WTC11 (cell line): ENCODE results near the gene NSUN2. TPM values are rescaled to one million over a fixed set of nuclear protein-coding genes. Genes with fewer than 3 reads are reported as not detected.

Experiments used
- ATAC-seq: fragments of 200-7000 bp; cut with Tn5 transposase; 2 replicates; pipeline ENCODE4 v1.10.0; 2021; ENCODE audit warnings: mild to moderate bottlenecking, moderate library complexity
- CTCF ChIA-PET: fragments of 300-600 bp; sonication (Branson Sonifier 250); formaldehyde crosslinking; loops from one replicate; lab custom pipeline; 2021; ENCODE audit warnings: antibody characterized with exemption; lab: Charles Lee
- POLR2A ChIA-PET: fragments of 350-600 bp; sonication (Branson Sonifier 250); formaldehyde crosslinking; loops from one replicate; lab custom pipeline; 2021; ENCODE audit warnings: antibody characterized with exemption; lab: Charles Lee
- DNase-seq: peaks from one replicate; pipeline ENCODE4 v3.0.0; 2021; ENCODE audit warnings: low spot score
- H3K27ac Mint-ChIP-seq: 2 replicates; pipeline ENCODE4 v1.8.0; 2021; ENCODE audit warnings: mixed read lengths
- H3K27me3 Mint-ChIP-seq: 2 replicates; pipeline ENCODE4 v1.8.0; 2021; ENCODE audit warnings: low read depth, mild to moderate bottlenecking, moderate library complexity, mixed read lengths
- H3K36me3 Mint-ChIP-seq: 2 replicates; pipeline ENCODE4 v1.8.0; 2021; ENCODE audit warnings: mixed read lengths
- H3K4me1 Mint-ChIP-seq: 2 replicates; pipeline ENCODE4 v1.8.0; 2022; ENCODE audit warnings: mixed read lengths
- H3K4me3 Mint-ChIP-seq: 2 replicates; pipeline ENCODE4 v1.8.0; 2021; ENCODE audit warnings: mild to moderate bottlenecking, moderate library complexity, mixed read lengths
- H3K9me3 Mint-ChIP-seq: 2 replicates; pipeline ENCODE4 v1.8.0; 2021; ENCODE audit warnings: mixed read lengths
- CREM ChIP-seq: sonication (generic); formaldehyde crosslinking; IDR thresholded peaks from 2 replicates; pipeline ENCODE4 v1.8.1; 2022; ENCODE audit warnings: mild to moderate bottlenecking, missing genetic modification reagents, moderate library complexity
- E2F4 ChIP-seq: sonication (generic); formaldehyde crosslinking; IDR thresholded peaks from 2 replicates; pipeline ENCODE4 v1.8.1; 2022; ENCODE audit warnings: low read depth, mild to moderate bottlenecking, moderate library complexity, missing genetic modification reagents, borderline replicate concordance
- E2F5 ChIP-seq: sonication (generic); formaldehyde crosslinking; IDR thresholded peaks from 2 replicates; pipeline ENCODE4 v1.8.1; 2022; ENCODE audit warnings: mild to moderate bottlenecking, moderate library complexity, missing genetic modification reagents
- MLX ChIP-seq: sonication (generic); formaldehyde crosslinking; IDR thresholded peaks from 2 replicates; pipeline ENCODE4 v1.8.1; 2023; ENCODE audit warnings: mild to moderate bottlenecking, missing genetic modification reagents, moderate library complexity
- OVOL2 ChIP-seq: fragments of 250-450 bp; sonication (Bioruptor Pico); IDR thresholded peaks from 2 replicates; pipeline ENCODE4 v1.9.0; 2021; ENCODE audit warnings: mild to moderate bottlenecking, borderline replicate concordance
- STAT6 ChIP-seq: sonication (generic); formaldehyde crosslinking; conservative IDR thresholded peaks from 2 replicates; pipeline ENCODE4 v1.8.1; 2023; ENCODE audit warnings: mild to moderate bottlenecking, low read depth, missing genetic modification reagents, moderate library complexity
- ZNF317 ChIP-seq: sonication (generic); formaldehyde crosslinking; IDR thresholded peaks from 2 replicates; pipeline ENCODE4 v1.8.1; 2023; ENCODE audit warnings: low read depth, mild to moderate bottlenecking, moderate library complexity, missing genetic modification reagents, borderline replicate concordance
- ZNF423 ChIP-seq: fragments of 250-450 bp; sonication (Bioruptor Pico); IDR thresholded peaks from 2 replicates; pipeline ENCODE4 v2.1.2; 2022; ENCODE audit warnings: mild to moderate bottlenecking, moderate library complexity
- total RNA-seq: library from RNA; stranded (reverse); gene quantifications from 3 replicates; pipeline ENCODE4 v1.2.3, GENCODE V29; 2021
- TF ChIP-seq, protein P1 (sequence below): fragments of 200-600 bp; IDR thresholded peaks from 2 replicates; pipeline ENCODE4 v1.8.0; 2022; ENCODE audit warnings: antibody characterized with exemption
- TF ChIP-seq, protein P2 (sequence below): sonication (generic); formaldehyde crosslinking; IDR thresholded peaks from 2 replicates; pipeline ENCODE4 v1.8.1; 2023; ENCODE audit warnings: mild to moderate bottlenecking, missing genetic modification reagents
- TF ChIP-seq, protein P3 (sequence below): fragments of 250-450 bp; sonication (Bioruptor Pico); IDR thresholded peaks from 2 replicates; pipeline ENCODE4 v1.9.0; 2021; ENCODE audit warnings: moderate library complexity, mild to moderate bottlenecking, inconsistent platforms, borderline replicate concordance

The NSUN2 gene
- total RNA-seq, 1 experiment from 2014 or later = 88.4 TPM

- Mint-ChIP-seq H3K27ac (no peak overlapping the region), H3K27me3 (peaks cover 52% of the 10 kb centered on the region), H3K4me1 (peaks cover 7% of the 10 kb centered on the region), H3K9me3 (peaks cover 2% of the 10 kb centered on the region), H3K36me3 (no peaks in the 10 kb centered on the region), H3K4me3 (no peak overlapping the region)
- TF ChIP-seq E2F5 (CRISPR knock-in tag) (no peak), E2F4 (CRISPR knock-in tag) (no peak), OVOL2 (CRISPR knock-in tag) (no peak), MLX (no peak), STAT6 (CRISPR knock-in tag) (no peak), ZNF317 (CRISPR knock-in tag) (no peak)
- TF ChIP-seq, protein P1, sequence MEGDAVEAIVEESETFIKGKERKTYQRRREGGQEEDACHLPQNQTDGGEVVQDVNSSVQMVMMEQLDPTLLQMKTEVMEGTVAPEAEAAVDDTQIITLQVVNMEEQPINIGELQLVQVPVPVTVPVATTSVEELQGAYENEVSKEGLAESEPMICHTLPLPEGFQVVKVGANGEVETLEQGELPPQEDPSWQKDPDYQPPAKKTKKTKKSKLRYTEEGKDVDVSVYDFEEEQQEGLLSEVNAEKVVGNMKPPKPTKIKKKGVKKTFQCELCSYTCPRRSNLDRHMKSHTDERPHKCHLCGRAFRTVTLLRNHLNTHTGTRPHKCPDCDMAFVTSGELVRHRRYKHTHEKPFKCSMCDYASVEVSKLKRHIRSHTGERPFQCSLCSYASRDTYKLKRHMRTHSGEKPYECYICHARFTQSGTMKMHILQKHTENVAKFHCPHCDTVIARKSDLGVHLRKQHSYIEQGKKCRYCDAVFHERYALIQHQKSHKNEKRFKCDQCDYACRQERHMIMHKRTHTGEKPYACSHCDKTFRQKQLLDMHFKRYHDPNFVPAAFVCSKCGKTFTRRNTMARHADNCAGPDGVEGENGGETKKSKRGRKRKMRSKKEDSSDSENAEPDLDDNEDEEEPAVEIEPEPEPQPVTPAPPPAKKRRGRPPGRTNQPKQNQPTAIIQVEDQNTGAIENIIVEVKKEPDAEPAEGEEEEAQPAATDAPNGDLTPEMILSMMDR = no peak
- ChIA-PET POLR2A (no interaction called here), CTCF (interaction anchor here (1.0 kb wide), 1 partner anchor 173 kb away, joined by 3 read pairs; no protein-coding TSS in a partner anchor)
- ATAC-seq (no peak), DNase-seq (no peak)
Measured at GRCh38 chr5:6586647-6587042, 46.2 kb downstream of the NSUN2 start.

- DNase-seq = no peak
- Mint-ChIP-seq H3K27me3 (peaks cover 58% of the 10 kb centered on the region), H3K4me3 (no peak overlapping the region), H3K4me1 (peaks cover 11% of the 10 kb centered on the region), H3K36me3 (no peaks in the 10 kb centered on the region), H3K27ac (no peak overlapping the region), H3K9me3 (no peaks in the 10 kb centered on the region)
- ChIA-PET CTCF (interaction anchor here (1.0 kb wide), 1 partner anchor 173 kb away, joined by 3 read pairs; no protein-coding TSS in a partner anchor), POLR2A (no interaction called here)
- ATAC-seq = no peak
- TF ChIP-seq, protein P2, sequence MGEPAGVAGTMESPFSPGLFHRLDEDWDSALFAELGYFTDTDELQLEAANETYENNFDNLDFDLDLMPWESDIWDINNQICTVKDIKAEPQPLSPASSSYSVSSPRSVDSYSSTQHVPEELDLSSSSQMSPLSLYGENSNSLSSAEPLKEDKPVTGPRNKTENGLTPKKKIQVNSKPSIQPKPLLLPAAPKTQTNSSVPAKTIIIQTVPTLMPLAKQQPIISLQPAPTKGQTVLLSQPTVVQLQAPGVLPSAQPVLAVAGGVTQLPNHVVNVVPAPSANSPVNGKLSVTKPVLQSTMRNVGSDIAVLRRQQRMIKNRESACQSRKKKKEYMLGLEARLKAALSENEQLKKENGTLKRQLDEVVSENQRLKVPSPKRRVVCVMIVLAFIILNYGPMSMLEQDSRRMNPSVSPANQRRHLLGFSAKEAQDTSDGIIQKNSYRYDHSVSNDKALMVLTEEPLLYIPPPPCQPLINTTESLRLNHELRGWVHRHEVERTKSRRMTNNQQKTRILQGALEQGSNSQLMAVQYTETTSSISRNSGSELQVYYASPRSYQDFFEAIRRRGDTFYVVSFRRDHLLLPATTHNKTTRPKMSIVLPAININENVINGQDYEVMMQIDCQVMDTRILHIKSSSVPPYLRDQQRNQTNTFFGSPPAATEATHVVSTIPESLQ (CRISPR knock-in tag) = no peak
- TF ChIP-seq CREM (no peak), ZNF423 (CRISPR knock-in tag) (no peak), MLX (no peak)
- TF ChIP-seq, protein P3, sequence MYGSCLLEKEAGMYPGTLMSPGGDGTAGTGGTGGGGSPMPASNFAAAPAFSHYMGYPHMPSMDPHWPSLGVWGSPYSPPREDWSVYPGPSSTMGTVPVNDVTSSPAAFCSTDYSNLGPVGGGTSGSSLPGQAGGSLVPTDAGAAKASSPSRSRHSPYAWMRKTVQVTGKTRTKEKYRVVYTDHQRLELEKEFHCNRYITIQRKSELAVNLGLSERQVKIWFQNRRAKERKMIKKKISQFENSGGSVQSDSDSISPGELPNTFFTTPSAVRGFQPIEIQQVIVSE (CRISPR knock-in tag) = no peak
- TF ChIP-seq, all 79 proteins: peak for 0
Measured at GRCh38 chr5:6585939-6586646, 46.8 kb downstream of the NSUN2 start.
